Stimulated activated CD4-positive, alpha-beta T cell treated with anti-CD3 and anti-CD28 coated beads, TNF-alpha, amount 100 ng/mL, for 4 hours (primary cell): ENCODE data around the gene ARRDC2.
"Not testable (repeated sequence)": the region's sequence is repeated elsewhere in the genome, so short reads cannot be mapped to it uniquely, and the experiment has no call there.

Experiments used
- DNase-seq, 3 experiments: peaks; one replicate each; pipeline ENCODE4 v3.0.0-alpha.2; 2020; ENCODE audit warnings: low read depth in 3 of 3

ARRDC2 gene

DNA sequence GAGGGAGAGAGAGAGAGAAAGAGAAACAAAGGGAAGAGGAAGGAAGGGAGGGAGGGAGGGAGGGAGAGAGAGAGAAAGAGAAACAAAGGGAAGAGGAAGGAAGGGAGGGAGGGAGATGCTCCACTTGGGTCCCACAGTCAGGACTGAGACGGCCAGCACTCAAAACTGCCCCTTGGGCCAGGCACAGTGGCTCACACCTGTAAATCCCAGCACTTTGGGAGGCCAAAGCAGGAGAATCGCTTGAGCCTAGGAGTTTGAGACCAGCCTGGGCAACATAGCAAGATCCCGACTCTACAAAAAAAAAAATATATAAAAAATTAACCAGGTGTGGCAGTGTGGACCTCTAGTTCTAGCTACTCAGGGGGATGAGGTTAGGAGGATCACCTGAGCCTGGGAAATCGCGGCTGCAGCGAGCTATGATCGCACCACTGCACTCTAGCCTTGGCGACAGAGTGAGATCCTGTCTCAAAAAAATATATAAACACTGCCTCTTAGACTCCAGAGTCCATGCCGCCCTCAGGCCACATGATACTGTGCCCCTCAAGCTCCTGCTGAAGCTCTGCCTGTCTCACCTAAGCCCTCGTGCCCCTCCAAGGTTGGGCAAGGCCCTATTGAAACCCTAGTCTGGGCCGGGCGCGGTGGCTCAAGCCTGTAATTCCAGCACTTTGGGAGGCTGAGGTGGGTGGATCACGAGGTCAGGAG, 8.4 kb downstream of the ARRDC2 start:
- DNase-seq = no peak

DNA sequence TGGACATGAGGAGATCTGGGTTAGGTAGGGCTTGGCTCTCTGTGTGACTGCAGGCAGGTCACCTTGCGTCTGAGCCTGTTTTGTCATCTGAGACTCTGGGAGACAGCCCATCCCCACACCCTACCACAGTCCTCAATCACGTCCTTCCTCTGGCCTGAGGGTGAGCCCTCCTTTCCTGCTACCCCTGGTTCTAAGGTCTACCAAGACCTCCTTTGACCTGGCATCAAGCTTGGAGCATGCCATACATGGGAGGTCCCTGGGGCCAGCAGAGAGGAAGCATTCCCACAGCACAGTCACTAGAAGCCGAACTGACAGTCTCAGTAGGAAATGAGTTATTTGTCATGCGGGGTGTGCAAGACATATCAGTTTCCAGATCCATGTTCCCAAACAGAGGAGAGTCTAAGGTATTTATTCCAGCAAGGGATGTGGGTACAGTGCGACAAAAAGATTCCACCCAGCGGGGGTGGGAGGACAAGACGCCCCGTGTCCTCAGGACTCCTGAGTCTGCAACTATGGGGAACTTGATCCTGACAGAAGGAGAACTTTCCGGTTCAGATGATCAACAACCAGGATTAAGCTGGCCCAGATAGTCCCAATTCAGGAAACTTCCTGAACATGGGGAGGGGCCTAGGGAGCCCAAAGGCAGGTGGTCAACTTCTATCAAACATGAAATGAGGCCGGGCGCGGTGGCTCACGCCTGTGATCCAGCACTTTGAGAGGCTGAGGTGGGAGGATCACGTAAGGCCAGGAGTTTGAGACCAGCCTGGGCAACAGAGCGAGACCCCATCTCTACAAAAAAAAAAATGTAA, 9.5 kb downstream of the ARRDC2 start:
- no peak for DNase-seq

DNA sequence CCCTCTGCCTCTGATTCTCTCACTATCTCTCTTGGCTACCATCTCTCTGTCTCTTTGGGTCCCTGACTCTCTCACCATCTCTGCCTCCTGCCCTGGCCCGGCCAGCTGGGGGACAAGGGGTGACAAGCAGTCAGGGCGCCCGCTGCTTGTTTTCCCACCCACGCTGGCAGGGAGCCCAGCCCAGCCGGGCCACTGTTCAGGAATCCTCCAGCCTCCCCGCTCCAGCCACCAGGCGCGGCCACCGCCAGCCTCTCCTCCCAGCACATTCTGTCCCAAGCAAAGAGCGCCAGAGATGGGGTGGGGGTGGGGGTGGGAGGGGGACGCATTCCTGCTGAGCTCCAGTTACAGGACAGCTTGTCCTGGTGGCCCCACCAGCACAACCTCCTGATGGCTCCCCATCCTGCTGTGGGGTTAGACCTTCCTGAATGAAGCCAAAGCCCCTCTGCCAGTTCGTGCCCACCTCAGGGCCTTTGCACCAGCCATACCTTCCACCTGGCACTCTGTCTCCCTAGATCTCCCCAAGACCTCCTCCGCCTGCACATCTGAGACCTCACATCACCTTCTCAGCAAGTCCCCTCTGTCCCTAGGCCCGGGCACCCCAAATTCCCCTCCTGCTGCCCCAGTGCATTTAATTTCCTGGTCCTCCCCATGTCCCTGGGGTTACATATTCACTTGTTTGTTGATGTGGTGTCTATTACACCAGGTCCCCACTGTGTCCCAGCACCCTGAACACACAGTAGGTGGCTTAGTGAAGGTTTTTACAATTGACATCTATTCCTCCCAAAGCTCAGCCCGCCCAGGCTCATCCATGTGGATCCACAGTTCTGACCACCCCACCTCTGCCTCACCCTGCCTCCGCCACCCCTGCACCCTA, 12.5 kb downstream of the ARRDC2 start:
- DNase-seq = no peak

DNA sequence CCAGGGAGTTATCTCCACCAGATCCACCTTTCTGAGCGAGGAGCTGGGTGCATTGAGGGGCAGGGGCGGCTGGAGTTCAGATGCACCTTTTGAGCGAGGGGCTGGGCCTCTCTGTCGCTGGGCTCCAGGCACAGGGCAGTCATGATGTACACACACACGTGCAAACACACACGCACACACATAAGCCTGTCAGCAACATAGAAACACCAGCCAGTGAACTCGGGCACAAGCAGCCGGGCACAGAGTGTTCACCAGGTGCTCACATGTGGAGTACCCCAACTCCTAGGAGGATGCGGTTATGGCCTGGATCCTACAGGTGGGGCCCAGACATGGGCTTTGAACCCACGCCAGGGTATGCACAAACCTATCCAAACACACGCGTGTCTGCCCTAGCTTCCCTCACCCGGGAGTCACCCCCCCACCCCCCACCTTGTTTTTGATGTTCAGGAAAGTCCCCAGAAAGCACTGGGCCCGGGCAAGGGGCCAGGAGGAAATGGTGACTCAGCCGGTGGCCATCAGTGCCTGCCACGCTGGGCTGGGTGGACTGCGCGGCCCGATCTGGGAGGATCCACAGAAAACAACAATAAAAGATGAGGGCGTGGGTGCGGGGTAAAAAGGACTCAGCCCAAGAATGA, 13.3 kb downstream of the ARRDC2 start:
- peak in 1 of 3 experiments; percentile 60 for DNase-seq

DNA sequence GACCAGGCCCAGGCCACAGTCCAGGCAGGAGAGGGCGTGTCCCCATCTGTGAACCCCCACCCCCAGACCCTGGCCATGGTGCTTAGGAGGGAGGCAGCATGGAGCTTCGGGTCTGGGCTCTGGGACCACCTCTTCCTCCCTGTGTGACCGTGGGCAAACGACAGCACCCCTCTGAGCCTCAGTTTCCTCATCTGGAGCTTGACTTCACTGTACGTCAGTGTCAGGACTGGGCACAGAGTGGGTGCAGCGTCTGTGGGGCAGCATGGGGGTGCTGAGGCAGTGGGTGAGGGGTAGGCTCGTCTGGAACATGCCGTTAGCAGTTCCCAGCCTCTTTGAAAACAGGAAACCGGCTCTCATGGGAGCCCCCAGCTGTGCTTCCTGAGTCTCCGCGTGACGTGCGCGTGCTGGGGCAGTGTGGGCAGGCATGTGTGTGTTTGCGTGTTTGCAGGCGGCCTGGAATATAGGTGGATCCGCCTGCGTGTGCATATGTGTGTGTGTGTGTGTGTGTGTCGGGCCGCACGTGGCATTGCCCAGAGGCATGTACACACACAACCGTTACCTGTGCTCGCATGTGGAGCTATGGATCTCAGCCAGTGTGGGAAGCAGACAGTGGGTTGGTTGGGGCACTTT, 15.8 kb downstream of the ARRDC2 start:
- DNase-seq = peak in 1 of 3 experiments; percentile 39

DNA sequence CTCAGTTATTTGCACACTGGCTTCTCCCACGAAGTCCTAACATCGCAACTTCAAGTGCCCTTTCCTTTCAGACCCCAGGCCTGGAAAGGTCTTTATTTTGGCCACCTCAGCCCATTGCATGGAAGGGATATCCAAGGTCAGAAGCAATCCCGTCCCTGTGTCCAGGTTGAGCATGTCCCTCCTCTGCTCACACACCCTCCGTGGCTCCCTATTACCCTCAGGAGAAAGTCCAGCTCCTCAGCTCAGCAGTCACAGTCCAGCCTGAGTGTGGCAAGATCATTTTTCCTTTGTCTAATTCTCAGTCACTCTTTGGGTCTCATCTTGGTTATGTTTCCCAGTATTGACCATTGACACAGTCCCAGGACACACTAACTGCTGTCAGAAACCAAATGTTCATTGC, 19.2 kb downstream of the ARRDC2 start:
- no peak for DNase-seq

DNA sequence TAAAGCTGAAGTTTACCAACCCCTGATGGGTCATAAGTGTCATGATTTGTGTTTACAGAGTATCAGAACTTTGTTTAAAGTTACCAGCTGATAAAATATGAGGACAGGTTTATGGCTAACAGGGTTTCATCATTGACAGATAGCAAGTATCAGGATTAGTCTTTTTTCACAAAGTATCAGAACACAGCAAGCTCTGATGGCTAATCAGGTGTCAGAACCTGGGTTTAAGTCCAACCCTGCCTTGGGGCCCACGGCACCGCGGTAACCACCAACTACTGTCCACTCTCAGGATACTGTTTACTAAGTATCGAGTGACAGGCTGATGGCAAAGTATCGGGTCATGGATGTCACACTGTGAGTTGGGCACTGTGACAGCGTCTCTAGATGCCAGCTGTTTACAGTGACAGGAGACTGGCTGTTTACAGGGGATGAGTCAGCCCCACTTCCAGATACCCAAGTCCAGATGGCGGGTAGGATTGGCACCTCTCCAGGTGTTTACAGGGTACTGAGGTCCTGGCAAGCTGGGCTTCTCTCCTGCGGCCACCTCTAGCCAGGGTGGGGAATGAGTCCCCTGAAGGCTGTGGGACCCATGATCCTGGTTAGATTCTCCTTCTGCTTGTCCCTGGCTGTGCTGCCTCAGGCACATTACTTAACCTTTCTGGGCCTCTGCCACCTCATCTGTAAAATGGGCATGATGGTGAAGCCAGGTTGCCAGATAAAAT, 21.8 kb downstream of the ARRDC2 start:
- no peak for DNase-seq

DNA sequence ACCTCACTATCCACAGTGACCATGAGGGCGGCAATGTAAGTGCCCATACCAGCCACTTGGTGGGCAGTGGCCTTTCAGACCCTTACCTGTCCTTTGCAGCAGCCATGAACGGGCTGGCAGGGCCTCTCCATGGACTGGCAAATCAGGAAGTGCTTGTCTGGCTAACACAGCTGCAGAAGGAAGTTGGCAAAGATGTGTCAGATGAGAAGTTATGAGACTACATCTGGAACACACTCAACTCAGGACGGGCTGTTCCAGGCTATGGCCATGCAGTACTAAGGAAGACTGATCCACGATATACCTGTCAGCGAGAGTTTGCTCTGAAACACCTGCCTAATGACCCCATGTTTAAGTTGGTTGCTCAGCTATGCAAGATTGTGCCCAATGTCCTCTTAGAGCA, 23.4 kb downstream of the ARRDC2 start:
- DNase-seq = not testable (repeated sequence)

DNA sequence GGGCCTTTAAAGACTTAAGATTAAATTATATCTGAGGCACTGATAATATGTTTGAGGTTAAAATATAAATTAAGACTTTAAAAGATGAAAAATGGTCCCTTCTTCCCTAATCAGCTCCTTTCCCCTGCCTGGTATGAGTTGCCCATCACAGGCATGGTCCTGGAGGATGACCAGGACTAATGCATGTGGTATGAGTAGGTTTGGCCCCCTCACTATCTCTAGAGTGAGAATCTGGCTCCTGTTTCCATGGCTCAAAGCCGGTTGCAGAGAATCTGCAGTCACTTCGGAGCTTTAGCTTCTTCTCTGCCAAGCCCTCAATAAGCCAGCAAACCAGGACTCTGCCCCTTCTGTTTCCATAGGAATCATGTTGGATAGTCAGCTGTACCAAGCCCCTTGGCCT, 24.1 kb downstream of the ARRDC2 start:
- not testable (repeated sequence) for DNase-seq

DNA sequence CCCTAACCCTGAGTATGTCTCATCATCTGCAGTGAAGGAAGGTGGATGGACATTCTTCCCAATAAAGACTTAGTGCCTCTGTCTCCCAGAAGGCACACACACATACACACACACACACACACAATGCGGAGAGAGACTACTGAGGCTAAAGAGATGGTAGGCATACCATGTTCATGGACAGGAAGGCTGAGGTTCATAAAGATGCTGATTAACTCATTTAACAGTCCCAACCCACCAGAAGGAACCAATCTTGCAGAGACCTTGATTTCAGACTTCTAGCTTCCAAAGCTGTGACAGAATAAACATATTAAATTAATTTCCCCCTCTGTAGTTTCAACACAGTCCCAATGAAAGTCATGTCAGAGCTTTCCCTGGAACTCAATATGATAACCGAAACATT, 33.1 kb downstream of the ARRDC2 start:
- DNase-seq = no peak

DNA sequence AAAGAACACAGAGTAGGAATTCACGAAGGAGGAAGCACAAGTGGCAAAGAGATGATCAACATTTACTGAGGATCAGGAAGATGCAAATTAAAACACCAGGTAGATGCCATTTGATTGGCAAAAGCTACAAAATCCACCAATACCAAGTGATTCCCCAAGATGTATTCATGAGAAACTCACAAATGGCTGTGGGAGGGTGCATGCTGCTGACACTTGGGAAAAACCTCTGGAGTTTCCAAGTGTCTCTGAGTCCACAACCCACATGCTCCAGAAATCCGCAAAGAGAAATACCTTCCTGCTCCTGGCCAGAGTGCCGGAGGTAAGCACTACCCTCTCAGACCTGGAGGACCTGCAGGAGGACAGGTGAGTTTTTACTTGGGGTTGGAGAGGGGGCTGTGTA, 35.7 kb downstream of the ARRDC2 start:
- no peak for DNase-seq

DNA sequence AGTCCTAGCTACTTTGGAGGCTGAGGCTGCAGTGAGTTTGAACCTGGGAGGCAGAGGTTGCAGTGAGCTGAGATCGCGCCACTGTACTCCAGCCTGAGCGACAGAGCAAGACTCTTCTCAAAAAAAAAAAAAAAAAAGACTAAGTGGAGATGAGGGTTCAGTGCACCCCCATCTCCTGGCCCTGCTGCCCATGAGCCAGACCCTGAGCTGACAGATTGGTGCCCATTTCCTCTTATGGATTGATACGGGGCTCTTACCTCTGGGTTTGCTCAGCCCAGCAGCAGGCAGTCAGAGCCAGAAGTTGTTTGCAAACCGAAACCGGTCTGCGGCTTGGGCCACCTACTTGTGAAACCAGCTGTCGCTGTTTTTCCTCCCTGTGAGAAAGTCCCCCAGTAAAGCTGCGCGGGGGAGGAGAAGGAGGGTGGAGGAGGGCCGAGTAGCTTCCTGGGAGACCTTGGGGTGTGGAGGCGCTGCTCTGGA, 36.9 kb downstream of the ARRDC2 start:
- peak; percentile 53 to 75 (median 72) for DNase-seq

DNA sequence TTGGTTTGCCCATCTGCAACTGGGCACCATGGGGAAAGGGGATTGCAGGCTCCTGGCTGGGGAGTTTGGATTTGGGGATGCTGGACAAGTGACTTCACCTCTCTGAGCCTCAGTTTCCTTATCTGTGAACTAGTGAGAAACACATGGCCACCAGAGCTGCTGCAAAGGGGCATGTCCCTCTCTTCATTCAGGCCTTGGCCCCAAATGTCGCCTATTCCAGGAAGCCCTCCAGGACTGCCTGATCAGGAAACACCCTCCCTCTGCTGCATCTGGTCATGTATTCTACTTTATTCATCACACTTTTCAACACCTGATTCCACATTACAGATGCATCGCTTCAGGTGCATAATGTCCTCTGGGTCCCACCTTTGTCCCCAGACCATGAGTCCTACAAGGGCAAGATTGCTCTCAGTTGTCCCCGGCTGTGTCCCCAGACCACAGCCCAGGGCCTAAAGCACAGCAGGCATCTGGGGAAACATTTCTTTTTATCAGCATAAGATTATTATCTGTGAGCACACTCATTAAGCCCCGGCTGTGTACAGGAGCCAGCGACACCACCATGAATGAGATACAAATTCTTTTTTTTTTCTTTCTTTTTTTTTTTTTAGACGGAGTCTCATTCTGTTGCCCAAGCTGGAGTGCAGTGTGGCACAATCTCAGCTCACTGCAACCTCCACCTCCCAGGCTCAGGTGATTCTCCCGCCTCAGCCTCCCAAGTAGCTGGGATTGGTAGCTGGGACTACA, 37.5 kb downstream of the ARRDC2 start:
- DNase-seq = no peak

DNA sequence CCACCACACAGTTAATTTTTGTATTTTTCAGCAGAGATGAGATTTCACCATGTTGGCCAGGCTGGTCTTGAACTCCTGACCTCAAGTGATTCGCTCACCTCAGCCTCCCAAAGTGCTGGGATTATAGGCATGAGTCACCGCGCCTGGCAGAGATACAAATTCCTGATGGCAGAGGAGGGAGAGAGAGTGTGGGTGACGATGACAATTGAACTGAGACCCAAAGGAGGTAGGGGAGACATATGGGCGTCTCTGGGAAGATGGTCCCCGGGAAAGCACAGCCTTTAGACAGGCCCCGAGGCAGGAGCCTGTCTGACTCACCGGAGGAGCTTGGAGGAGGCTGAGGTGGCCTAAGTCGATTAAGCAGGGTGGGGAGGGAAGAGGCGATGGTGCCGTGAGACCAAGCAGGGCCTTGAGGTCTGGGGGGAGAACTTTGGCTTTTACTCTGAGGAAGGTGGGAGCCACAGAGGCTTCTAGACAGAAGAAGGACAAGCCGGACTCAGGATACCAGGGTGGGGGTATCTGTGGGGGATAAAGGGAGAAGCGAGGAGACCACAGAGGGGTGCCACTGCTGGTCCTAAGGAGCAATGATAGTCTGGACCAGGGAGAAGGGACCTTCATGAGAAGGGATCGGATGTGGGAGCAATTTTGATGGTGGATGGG, 38.2 kb downstream of the ARRDC2 start:
- DNase-seq = no peak

DNA sequence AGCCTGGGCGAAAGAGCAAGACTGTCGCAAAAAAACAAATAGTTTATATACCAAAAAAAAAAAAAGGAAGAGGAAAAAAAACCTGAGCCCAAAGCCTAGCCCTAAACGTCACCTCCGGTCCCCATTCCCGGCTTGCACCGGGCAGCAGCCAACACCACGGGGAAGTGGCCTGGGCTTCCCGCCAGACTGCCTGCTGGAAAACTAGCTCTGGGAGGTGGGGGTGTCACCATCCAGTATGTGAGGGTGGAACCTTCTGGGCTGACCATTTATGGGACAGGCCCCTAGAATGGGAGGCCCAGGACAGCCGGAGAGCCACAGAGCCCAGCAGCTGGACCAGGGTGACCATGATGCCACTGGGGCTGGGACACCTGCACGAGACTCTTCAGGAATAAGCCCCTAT, 41.4 kb downstream of the ARRDC2 start:
- DNase-seq = no peak

DNA sequence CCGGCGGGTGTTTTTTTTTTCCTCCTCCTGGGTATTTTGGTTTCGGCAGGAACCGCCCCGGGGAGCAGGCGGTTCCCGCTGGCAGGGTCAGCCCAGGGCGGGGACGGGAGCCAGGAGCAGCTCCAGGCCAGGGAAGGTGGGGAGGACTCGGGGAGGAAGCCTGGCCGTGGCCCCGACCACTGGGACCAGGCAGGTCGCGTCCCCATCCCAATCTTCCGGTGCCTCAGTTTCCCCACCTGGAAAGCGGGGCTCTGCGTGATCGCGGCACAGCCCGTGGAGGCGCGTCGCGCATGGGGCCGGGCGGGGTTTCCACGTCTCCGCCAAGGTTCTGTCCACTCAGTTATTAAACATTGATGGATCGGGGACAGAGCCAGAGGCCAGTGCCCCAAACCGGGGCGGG, 43.9 kb downstream of the ARRDC2 start:
- DNase-seq = no peak

DNA sequence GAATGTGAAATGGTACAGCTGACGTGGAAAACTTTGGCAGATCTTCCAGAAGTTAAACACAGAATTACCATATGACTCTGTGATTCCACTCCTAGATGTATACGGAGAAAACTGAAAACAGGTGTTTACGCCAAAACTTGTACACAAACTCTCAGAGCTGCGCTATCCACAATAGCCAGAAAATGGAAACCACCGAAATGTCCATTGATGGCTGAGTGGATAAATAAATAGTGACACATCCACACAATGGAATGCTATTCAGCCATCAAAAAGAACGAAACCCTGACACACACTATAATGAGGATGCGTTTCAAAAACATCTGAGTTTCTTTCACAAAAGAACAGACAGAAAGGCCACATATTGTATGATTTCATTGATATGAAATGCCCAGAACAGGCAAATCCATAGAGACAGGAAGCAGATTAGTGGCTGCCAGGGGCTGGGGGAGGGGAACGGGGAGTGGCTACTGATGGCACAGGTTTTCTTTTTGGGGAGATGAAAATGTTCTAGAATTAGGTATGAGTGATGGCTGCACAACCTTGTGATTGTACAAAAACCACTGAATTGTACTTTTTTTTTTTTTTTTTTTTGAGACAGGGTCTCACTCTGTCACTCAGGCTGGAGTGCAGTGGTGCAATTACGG, 45.7 kb downstream of the ARRDC2 start:
- no peak for DNase-seq

DNA sequence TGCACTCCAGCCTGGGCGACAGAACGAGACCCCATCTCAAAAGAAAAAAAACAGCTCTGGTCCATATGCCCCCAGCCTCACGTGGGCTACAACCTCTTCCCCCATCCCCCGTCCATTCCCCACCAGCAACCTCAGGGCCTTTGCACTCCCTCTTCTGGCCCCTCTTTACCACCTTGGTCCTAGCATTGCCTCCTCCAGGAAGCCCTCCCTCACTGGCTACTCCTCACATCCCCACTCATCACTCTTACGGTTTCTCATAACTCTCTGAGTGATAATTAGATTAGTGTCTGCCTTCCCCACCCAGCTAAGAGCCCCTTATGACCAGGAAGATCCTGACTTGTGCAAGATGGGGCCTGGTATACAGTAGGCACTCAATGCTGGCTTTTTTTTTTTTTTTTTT, 48.0 kb downstream of the ARRDC2 start:
- no peak for DNase-seq

DNA sequence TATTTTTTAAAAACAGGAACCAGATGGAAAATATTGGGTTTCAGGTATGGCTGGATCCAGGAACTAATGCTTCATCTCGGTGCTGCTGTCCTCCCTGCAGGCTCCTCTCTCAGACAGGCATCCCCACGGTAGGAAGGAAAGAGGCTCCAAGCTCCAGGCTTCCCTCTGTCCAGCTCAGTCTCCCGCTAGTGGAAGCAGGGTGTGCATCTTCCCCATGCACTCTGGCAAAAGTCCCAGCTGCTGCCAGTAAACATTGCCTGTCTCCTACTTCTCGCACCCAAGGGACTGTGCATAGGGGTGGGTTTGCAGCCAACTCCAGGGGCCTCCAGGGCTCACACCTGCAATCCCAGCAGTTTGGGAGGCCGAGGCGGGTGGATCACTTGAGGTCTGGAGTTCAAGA, 49.6 kb downstream of the ARRDC2 start:
- no peak for DNase-seq
